Measurements from ENCODE around the gene GIGYF2. TPM values are rescaled to one million over a fixed set of nuclear protein-coding genes. Genes with fewer than 3 reads are reported as not detected.
"Not testable (repeated sequence)": the region's sequence is repeated elsewhere in the genome, so short reads cannot be mapped to it uniquely, and the experiment has no call there.

The GIGYF2 gene
- total and polyA plus RNA-seq, 4 experiments from 2014 or later, result 6.7 to 89.6 (median 59.0) TPM

- no peaks in the 10 kb centered on the region for H3K36me3 Mint-ChIP-seq
- H3K4me3 Mint-ChIP-seq, result no peak overlapping the region
- H3K27ac ChIP-seq (ENCODE audit: low read depth, low read length), result no peak overlapping the region
- H3K4me3 ChIP-seq (ENCODE audit: low read length in 2 of 2), result no peak overlapping the region
- no peaks in the 10 kb centered on the region for H3K4me1 Mint-ChIP-seq
- peaks cover 0 to 3% of the 10 kb centered on the region in 2 donors for H3K27me3 Mint-ChIP-seq
- CTCF ChIA-PET (ENCODE audit: partially characterized antibody), result no interaction called here
- intact Hi-C loops (cut with micrococcal nuclease), result no loop called here
- no peak for DNase-seq
- H3K27ac Mint-ChIP-seq, result no peak overlapping the region
- H3K4me1 ChIP-seq (ENCODE audit: insufficient read depth, low read length), result no peaks in the 10 kb centered on the region
- H3K27me3 ChIP-seq (ENCODE audit: insufficient read depth, low read length), result peaks cover under 1% of the 10 kb centered on the region
- no peaks in the 10 kb centered on the region for H3K9me3 Mint-ChIP-seq
- no peaks in the 10 kb centered on the region for H3K36me3 ChIP-seq (ENCODE audit: insufficient read depth, low read length)
- H3K9me3 ChIP-seq (ENCODE audit: control insufficient read depth in 1 of 2, low read length in 2 of 2), result no peaks in the 10 kb centered on the region
- POLR2A ChIA-PET (ENCODE audit: partially characterized antibody), result no interaction called here
These were observed 200.7 kb downstream of the GIGYF2 start for GRCh38 chr2:232897598-232898408.

GRCh38 chr2:232898592-232899543 is 201.7 kb downstream of the GIGYF2 start:
- Histone ChIP-seq H3K36me3 (ENCODE audit: insufficient read depth, low read length) (no peaks in the 10 kb centered on the region), H3K4me3 (ENCODE audit: low read length in 2 of 2) (no peak overlapping the region), H3K27ac (ENCODE audit: low read depth, low read length) (no peak overlapping the region), H3K9me3 (ENCODE audit: control insufficient read depth in 1 of 2, low read length in 2 of 2) (no peaks in the 10 kb centered on the region), H3K27me3 (ENCODE audit: insufficient read depth, low read length) (no peaks in the 10 kb centered on the region), H3K4me1 (ENCODE audit: insufficient read depth, low read length) (no peaks in the 10 kb centered on the region)
- H3K27me3 Mint-ChIP-seq, result peaks cover 0 to 3% of the 10 kb centered on the region in 2 donors
- H3K27ac Mint-ChIP-seq, result no peak overlapping the region
- H3K9me3 Mint-ChIP-seq, result no peaks in the 10 kb centered on the region
- POLR2A ChIA-PET (ENCODE audit: partially characterized antibody), result no interaction called here
- no peak for DNase-seq
- no peaks in the 10 kb centered on the region for H3K4me1 Mint-ChIP-seq
- intact Hi-C loops (cut with micrococcal nuclease), result no loop called here
- no peak overlapping the region for H3K4me3 Mint-ChIP-seq
- H3K36me3 Mint-ChIP-seq, result no peaks in the 10 kb centered on the region
- CTCF ChIA-PET (ENCODE audit: partially characterized antibody), result no interaction called here

- no peaks in the 10 kb centered on the region for H3K36me3 Mint-ChIP-seq
- H3K27me3 Mint-ChIP-seq, result peaks cover 0 to under 1% of the 10 kb centered on the region in 2 donors
- Histone ChIP-seq H3K36me3 (ENCODE audit: insufficient read depth, low read length) (no peaks in the 10 kb centered on the region), H3K27ac (ENCODE audit: low read depth, low read length) (no peak overlapping the region), H3K27me3 (ENCODE audit: insufficient read depth, low read length) (no peaks in the 10 kb centered on the region), H3K4me3 (ENCODE audit: low read length in 2 of 2) (no peak overlapping the region), H3K4me1 (ENCODE audit: insufficient read depth, low read length) (no peaks in the 10 kb centered on the region), H3K9me3 (ENCODE audit: control insufficient read depth in 1 of 2, low read length in 2 of 2) (no peaks in the 10 kb centered on the region)
- intact Hi-C loops (cut with micrococcal nuclease), result no loop called here
- no peak overlapping the region for H3K27ac Mint-ChIP-seq
- no peaks in the 10 kb centered on the region for H3K9me3 Mint-ChIP-seq
- H3K4me3 Mint-ChIP-seq, result no peak overlapping the region
- ChIA-PET CTCF (ENCODE audit: partially characterized antibody) (no interaction called here), POLR2A (ENCODE audit: partially characterized antibody) (no interaction called here)
- no peak for DNase-seq
- H3K4me1 Mint-ChIP-seq, result no peaks in the 10 kb centered on the region
These were observed 203.9 kb downstream of the GIGYF2 start for GRCh38 chr2:232900811-232901735.

- no peak overlapping the region for H3K4me3 Mint-ChIP-seq
- H3K4me1 Mint-ChIP-seq, result no peaks in the 10 kb centered on the region
- Histone ChIP-seq H3K27ac (ENCODE audit: low read depth, low read length) (no peak overlapping the region), H3K4me3 (ENCODE audit: low read length in 2 of 2) (no peak overlapping the region), H3K9me3 (ENCODE audit: control insufficient read depth in 1 of 2, low read length in 2 of 2) (no peaks in the 10 kb centered on the region), H3K27me3 (ENCODE audit: insufficient read depth, low read length) (no peaks in the 10 kb centered on the region), H3K36me3 (ENCODE audit: insufficient read depth, low read length) (no peaks in the 10 kb centered on the region), H3K4me1 (ENCODE audit: insufficient read depth, low read length) (no peaks in the 10 kb centered on the region)
- no peaks in the 10 kb centered on the region for H3K36me3 Mint-ChIP-seq
- CTCF ChIA-PET (ENCODE audit: partially characterized antibody), result no interaction called here
- no peaks in the 10 kb centered on the region for H3K9me3 Mint-ChIP-seq
- intact Hi-C loops (cut with micrococcal nuclease), result no loop called here
- POLR2A ChIA-PET (ENCODE audit: partially characterized antibody), result no interaction called here
- H3K27me3 Mint-ChIP-seq, result no peaks in the 10 kb centered on the region
- H3K27ac Mint-ChIP-seq, result no peak overlapping the region
- DNase-seq, result no peak
These were observed 204.8 kb downstream of the GIGYF2 start for GRCh38 chr2:232901736-232902578.

- Mint-ChIP-seq H3K27ac (no peak overlapping the region), H3K4me3 (no peak overlapping the region), H3K9me3 (no peaks in the 10 kb centered on the region), H3K4me1 (no peaks in the 10 kb centered on the region), H3K36me3 (no peaks in the 10 kb centered on the region), H3K27me3 (no peaks in the 10 kb centered on the region)
- Histone ChIP-seq H3K27me3 (ENCODE audit: insufficient read depth, low read length) (no peaks in the 10 kb centered on the region), H3K36me3 (ENCODE audit: insufficient read depth, low read length) (no peaks in the 10 kb centered on the region), H3K9me3 (ENCODE audit: control insufficient read depth in 1 of 2, low read length in 2 of 2) (no peaks in the 10 kb centered on the region), H3K4me1 (ENCODE audit: insufficient read depth, low read length) (no peaks in the 10 kb centered on the region), H3K27ac (ENCODE audit: low read depth, low read length) (no peak overlapping the region), H3K4me3 (ENCODE audit: low read length in 2 of 2) (no peak overlapping the region)
- ChIA-PET POLR2A (ENCODE audit: partially characterized antibody) (no interaction called here), CTCF (ENCODE audit: partially characterized antibody) (no interaction called here)
- intact Hi-C loops (cut with micrococcal nuclease), result no loop called here
- no peak for DNase-seq
These were observed 206.9 kb downstream of the GIGYF2 start for GRCh38 chr2:232903989-232904388.

- H3K4me1 ChIP-seq (ENCODE audit: insufficient read depth, low read length); DNase-seq; H3K27me3 ChIP-seq (ENCODE audit: insufficient read depth, low read length); H3K36me3 Mint-ChIP-seq; intact Hi-C loops (cut with micrococcal nuclease); H3K4me3 ChIP-seq (ENCODE audit: low read length in 2 of 2); H3K27ac Mint-ChIP-seq; H3K9me3 ChIP-seq (ENCODE audit: control insufficient read depth in 1 of 2, low read length in 2 of 2); CTCF ChIA-PET (ENCODE audit: partially characterized antibody); H3K27ac ChIP-seq (ENCODE audit: low read depth, low read length); H3K36me3 ChIP-seq (ENCODE audit: insufficient read depth, low read length); POLR2A ChIA-PET (ENCODE audit: partially characterized antibody); H3K4me3 Mint-ChIP-seq; H3K4me1 Mint-ChIP-seq: not testable (repeated sequence)
- peaks cover 13 to 18% of the 10 kb centered on the region in 2 donors for H3K27me3 Mint-ChIP-seq
- peaks cover 5 to 23% (median 14%) of the 10 kb centered on the region in 8 donors for H3K9me3 Mint-ChIP-seq
These were observed 210.0 kb downstream of the GIGYF2 start for GRCh38 chr2:232906867-232907717.
